GM19467 (cell line): ENCODE data around the gene ZNF19.
A peak's percentile ranks its signal among the peaks of the same experiment; 100 is the strongest.

ENCODE experiments used
- ATAC-seq: cut with Tn5 transposase; IDR thresholded peaks from one replicate; pipeline ENCODE4 v1.9.1; 2021; ENCODE audit warnings: mild to moderate bottlenecking, moderate library complexity; ENCODE audit not compliant: unreplicated experiment

ZNF19 gene

DNA sequence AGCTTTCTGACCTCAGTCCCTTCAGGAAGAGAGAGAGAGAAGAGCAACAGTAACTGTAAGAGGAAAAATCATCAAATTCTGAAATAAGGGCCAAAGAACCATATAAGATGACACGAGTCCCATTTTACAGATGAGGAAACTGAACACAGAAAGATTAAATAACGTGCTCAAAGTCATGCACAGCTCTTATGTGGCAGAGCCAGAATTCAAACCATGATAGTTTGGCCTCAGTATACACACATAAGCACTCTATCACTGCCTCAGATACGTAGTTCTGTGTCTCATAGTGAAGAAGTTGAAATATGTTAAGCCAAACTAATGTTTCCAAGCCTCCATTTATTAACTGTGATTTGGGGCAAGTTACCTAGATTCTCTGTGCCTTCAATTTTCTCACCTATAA is 1.9 kb upstream of the ZNF19 start:
- no peak for ATAC-seq

DNA sequence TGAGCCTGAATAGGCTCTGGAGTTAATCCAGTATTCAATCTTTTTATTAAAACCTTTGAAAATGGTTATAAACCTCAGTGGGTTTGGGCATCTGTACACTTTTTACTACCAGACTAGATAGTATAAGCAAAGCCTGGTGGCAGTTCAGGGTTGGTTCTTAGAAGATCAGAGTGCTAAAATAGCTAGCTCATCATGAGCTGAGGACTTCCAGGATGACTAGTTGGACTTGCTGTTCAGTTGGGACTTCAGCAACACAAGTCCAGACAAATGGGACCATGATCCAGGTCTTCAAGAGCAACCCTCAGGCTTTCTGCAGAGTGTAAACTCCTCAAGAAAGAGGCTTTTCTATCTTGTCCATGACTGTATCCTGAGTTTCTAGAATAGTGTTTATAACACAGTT is 1.2 kb upstream of the ZNF19 start:
- no peak for ATAC-seq

- ATAC-seq, result peak; percentile 87
Observed at GRCh38 chr16:71484006-71484893, 4.9 kb downstream of the ZNF19 start.

DNA sequence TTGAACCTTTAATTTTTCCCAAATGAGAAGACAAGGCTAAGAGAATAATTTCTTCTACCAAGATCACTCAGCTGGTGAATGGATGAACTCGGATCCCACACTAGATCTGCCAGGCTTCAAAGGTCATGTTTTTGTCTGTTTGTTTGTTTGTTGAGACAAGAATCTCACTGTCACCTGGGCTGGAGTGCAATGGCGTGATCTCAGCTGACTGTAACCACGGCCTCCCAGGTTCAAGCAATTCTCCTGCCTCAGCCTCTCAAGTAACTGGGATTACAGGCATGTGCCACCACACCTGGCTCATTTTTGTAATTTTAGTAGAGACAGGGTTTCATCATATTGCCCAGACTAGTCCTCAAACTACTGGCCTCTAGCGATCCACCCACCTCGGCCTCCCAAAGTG is 6.6 kb downstream of the ZNF19 start:
- ATAC-seq, result no peak

DNA sequence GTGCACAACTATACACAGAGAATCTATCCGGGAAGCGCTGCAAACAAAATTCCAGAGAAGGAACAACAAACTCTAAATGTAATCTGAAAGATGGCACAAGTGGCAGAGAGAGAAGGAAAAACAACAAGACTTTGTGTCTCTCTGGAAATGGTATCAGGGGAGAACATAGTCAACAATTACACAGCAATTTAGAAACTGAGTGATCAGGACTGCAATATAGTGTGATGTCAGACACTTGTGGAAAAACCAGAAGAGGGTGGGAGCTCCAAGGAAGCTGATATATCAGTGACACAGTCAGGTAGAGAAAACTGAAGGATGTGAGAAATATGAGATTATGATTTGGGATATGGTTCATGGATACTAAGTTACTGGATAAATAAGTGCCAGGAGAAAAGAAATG is 8.2 kb downstream of the ZNF19 start:
- no peak for ATAC-seq

DNA sequence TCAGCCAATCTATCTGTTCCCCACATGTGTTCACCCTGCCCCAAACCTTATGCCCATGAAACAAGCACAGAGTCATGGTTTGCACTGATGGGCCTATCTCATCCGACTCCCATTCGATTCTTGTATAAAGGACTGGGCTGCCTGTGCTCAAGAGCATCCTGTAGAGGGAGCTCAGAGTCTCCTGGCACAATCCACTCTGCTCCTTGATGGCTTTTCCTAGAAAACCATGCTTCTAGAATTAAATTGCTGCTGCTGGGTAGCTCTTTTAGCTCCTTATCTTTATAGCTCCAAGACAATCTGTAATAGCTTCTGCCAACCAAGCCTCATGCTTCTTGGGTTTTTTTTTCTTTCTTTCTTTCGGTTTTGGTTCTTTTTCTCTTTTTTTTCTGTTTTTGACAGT is 9.7 kb downstream of the ZNF19 start:
- no peak for ATAC-seq

DNA sequence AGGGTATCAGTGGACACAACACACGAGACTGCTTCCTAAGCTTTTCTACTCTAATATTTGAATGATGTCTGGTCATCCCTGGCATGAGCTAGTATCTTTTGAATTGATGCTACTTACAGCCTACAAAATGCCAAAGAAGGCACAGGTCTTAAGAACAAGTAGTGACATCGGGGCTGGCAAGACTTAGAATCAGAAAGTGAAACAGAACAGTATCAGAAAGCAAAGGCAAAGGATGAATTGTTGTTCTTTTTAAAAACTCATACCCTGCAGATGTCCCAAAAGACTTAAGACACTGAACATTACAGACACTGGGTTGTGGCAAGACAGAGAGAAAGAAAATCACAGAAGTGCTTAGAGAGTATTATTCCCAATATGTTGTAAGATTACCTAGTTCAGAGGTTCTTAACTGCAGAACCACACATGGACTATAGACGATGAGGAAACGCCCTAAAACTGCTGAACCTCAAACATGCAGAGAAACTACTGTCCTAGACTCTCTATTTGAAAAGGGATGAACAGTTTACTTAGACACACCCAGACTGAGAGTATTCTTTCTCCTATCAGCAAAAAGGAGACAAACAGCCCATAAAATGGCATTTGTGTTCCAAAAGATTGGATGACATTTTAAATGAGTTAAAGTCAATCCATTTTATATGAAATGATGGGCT is 12.5 kb downstream of the ZNF19 start:
- no peak for ATAC-seq

DNA sequence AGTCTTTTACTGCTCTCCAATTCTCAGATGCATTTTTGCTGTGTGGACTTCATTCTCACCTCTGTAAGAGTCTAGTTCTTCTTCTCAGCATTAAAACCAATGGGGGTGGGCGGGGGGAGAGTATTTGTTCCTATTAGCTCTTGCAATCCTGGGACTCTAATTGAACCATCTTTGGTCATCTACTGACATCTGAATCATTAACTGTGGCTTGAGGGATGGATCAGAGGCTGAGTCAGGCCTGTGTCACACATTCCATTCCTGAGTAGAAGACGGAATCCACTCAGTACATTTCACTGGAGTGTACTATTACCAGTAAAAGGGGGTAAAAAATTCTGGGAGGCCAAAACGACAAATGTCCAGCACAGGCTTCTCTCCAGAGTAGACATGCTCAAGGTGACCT is 14.3 kb downstream of the ZNF19 start:
- ATAC-seq, result no peak

GRCh38 chr16:71473891-71474290 is 15.2 kb downstream of the ZNF19 start:
- no peak for ATAC-seq

DNA sequence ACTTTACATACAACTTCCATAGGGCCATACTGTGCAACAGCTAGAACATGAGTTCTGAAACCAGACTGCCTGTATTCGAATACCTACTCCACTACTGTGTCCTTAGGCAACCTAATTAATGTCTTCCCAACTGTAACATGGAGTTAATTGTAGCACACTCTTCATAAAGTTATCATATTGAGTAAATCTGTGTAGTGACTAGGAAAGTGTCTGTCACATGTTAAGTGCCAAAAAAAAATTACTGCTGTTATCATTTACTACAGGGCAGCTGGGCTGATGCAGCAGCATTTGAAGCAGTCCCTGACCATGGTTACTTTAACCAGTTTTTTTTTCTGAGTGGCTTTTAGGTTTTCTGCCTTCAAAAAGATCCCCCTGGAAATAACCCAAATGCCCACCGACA is 16.2 kb downstream of the ZNF19 start:
- ATAC-seq, result no peak

GRCh38 chr16:71472051-71472450 is 17.1 kb downstream of the ZNF19 start:
- no peak for ATAC-seq

DNA sequence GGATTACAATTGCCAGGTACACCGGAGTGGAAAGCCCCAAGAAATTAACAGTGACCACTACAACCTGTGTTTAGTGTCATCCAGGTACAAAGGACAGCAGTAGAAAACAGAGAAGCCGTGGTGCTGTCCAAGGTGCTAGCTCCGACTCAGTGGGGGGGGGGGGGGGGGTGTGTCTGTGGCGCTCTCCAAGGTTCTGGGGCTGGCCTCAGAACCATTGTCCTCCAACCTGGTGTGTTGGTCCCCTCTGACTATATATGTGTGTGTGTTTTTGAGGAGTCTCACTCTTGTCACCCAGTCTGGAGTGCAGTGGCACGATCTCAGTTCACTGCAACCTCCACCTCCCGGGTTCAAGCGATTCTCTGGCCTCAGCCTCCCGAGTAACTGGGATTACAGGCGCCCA is 21.3 kb downstream of the ZNF19 start:
- ATAC-seq, result no peak

- no peak for ATAC-seq
Observed at GRCh38 chr16:71464231-71464630, 24.9 kb downstream of the ZNF19 start.

DNA sequence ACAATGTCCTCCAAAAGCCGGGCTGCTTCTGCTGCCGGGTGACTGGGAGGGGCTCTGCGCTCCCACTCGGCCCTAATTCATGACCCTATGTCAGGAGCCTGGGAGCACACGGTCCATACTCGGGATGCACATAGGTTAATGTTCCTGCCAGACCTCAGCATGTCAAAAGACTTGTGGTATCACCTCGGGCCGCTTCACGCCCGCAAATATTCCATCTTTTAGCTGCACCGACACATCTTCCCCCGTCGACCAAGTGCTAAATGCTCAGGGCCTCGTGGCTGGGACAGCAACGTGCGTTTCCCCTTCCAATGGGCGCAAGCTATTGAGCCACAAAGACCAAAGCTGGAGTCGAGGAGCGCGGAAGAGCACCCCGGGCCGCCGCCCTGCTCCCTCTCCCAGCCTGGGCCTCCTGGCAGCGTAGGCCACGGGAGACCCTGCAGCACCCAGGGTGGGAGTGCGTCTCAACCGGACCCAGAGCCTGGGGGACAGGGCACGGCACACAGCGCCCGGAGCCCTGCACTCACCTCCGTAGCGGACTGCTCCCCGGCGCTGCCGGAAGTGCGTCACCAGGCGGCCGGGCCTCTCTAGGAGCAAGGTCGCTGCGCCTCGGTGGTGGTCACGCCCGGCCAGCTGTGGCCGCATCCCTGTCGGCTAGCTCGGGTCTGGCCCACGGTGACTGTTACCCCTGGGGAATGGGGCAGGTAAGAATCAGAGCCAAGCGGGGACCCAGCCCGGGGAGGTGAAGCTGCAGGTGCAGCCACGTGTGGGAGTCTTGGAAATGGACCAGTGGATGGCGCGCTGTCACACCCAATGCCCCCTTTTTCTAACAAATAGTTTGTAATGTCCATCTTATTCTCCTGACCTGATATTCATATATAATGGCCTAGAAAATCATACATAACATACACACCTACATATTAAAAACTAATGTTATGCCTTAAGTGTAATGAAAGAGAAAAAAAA is 27.2 kb downstream of the ZNF19 start, which contains the start of gene ZNF23:
TSS of gene ZNF23 (minus strand) at position 562 of the 963 bp plus-strand sequence. CDS start 5,451 bp downstream, outside the sequence.
- ATAC-seq, result peak; percentile 96

DNA sequence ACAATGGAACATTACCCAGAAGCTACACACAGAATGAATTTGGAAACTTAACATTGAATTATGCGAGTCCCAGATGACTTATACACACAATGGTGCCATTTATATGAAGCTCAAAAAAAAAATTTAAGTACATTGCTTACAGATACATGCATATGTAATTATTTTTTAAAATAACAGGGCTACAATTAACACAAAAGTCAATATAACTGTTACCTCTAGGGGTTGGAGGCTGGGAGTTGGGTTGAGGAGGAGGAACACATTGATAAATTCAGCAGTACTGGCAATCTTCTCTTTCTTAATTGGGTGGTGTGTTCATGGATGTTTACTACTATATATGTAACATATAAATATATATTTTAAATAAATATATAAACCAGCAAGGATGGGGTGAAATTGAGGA is 28.2 kb downstream of the ZNF19 start:
- no peak for ATAC-seq

GRCh38 chr16:71460236-71460635 is 28.9 kb downstream of the ZNF19 start:
- no peak for ATAC-seq

DNA sequence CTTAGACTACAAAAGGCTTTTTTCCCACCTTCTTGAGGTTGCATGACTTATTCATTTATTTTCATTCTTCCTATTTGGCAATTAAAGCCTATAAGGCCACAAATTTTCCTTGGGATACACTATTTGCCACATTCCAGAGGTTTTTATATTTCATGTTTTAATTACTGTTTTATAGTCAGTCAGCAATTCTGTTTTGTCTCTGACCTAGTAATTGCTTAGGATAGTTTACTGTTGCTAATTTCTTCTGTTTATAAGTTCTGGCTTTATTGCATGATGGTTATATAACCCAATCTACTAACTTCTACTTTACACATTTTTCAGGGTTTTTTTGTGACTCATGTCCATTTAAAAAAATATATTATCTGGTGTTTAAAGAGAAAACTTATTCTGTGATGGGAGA is 29.6 kb downstream of the ZNF19 start:
- ATAC-seq, result no peak

DNA sequence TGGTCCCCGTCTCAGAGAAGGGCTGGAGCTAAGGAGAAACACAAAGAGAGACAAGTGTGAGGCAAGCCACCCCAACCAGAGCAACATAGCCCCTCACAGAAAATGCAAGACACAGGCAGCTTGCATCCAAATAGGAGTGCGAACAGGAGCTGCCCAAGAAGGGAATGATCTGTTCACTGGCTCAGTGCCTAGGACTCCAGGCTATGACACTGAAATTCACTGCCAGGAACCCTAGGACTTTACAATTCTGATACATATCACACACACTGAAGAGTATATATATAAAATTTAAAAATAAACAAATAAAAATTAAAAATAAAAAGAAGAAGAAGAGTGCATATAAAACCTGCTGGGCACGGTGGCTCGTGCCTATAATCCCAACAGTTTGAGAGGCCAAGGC is 32.3 kb downstream of the ZNF19 start:
- ATAC-seq, result no peak

- no peak for ATAC-seq
Observed at GRCh38 chr16:71453036-71453435, 36.1 kb downstream of the ZNF19 start.

DNA sequence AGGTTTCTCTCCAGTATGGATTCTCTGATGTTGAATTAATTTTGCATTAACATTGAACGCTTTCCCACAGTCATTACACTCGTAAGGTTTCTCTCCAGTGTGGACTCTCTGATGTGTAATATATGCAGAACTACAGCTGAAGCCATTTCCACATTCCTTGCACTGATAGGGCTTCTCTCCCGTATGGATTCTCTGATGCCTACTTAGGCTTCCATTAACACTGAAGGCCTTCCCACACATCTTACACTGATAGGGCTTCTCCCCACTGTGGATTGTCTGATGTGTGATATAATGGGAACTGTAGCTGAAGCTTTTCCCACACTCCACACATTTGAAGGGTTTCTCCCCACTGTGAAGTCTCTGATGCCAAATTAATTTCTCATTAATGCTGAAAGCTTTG is 40.1 kb downstream of the ZNF19 start:
- no peak for ATAC-seq

- no peak for ATAC-seq
Observed at GRCh38 chr16:71448274-71448866, 40.8 kb downstream of the ZNF19 start.
